ENCODE data around the gene DDIT4L. TPM values are rescaled to one million over a fixed set of nuclear protein-coding genes. Genes with fewer than 3 reads are reported as not detected.
A peak's percentile ranks its signal among the peaks of the same experiment; 100 is the strongest.

The DDIT4L gene
- total and polyA plus RNA-seq, 2 of the 8 experiments (the other 6 are each of a cell fraction or from before 2014, with no cell fraction given), result 3.5 to 6.0 TPM

DNA sequence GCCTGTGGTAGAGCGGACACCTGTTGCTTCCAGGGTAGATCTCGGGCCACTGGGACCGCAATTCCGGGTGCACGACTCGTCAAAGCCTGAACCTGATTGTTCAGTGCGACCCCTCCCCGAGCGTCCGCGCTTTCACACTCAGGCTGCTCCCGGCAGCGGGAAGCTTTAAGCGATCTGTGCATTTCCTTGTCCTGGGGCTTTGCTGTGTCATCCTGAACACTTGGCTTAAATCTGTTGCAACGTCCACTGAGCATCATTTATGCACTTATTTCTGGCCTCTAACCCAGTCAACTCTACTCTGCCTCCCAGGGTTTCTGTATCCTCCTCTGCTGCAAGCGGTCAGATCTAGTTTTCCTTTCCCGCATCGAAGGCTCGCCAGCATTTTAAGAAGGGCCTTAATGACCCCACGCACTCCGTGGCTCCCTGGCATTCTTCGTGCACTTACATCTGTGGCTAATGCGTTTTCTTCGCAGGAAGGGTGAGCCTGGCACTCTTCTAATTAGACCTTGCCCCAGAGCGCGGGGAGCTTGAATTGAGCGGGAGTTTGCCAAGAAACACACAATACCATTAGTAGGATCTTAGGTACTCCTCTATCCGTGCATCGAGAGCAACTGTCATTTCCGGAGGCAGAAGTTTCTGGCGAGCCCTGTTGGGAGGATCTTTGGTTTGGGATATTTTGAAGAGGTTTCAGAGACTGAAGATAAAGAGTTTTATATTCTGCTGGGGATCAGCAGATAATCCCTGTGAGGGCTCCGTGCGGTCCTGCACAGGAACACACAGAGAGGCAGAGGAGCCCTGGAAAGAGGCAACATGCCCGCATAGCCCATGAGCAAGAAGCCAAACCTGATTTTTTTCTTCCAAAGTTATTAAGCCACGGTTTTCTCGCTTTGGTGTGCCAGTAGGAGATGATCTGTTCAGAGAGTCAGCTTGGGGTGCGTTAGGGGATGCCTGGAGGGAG is 654 bp upstream of the DDIT4L start (continued):
- TF ChIP-seq, protein P1, sequence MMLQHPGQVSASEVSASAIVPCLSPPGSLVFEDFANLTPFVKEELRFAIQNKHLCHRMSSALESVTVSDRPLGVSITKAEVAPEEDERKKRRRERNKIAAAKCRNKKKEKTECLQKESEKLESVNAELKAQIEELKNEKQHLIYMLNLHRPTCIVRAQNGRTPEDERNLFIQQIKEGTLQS (IDR thresholded peaks at IDR 0.05; ENCODE audit: insufficient read depth, low read depth, low read length), result no peak
- peak; percentile 47 for TF ChIP-seq ASH2L (IDR thresholded peaks at IDR 0.05; ENCODE audit: low read length)
